Daoy (cell line): ENCODE data around the gene SRRM2. TPM values are rescaled to one million over a fixed set of nuclear protein-coding genes. Genes with fewer than 3 reads are reported as not detected.
A peak's percentile ranks its signal among the peaks of the same experiment; 100 is the strongest.

Experiments used
- DNase-seq: peaks from one replicate; pipeline ENCODE4 v3.0.0-alpha.2; 2015; ENCODE audit warnings: low read depth
- total RNA-seq: library from RNA; depleted of rRNA; stranded (reverse); fragments of >200 nt; shearing (Covaris generic); gene quantifications from 2 replicates; pipeline ENCODE4 v1.2.3, GENCODE V29; 2014

Gene SRRM2
- total RNA-seq, 1 experiment from 2014 or later: 18.3 TPM

DNA sequence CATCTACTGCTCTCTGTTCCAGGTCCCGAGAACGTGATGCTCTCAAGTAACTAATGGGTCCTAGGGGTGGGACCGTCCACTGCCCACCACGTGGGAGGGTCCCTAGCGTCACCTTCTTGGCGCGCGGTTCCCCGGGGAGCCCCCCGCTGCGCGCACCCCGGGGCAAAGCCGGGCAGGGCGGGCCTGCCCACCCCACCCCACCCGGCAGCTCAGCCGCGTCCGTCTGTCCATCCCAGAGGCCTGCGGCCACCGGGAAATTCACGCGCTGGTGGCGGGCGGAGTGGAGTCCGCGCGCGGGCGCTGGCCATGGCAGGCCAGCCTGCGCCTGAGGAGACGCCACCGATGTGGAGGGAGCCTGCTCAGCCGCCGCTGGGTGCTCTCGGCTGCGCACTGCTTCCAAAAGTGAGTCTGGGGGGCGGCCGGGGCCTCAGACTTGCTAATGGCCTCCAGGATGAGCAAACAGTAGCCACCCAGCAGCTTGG, 46.3 kb downstream of the SRRM2 start:
- no peak for DNase-seq

DNA sequence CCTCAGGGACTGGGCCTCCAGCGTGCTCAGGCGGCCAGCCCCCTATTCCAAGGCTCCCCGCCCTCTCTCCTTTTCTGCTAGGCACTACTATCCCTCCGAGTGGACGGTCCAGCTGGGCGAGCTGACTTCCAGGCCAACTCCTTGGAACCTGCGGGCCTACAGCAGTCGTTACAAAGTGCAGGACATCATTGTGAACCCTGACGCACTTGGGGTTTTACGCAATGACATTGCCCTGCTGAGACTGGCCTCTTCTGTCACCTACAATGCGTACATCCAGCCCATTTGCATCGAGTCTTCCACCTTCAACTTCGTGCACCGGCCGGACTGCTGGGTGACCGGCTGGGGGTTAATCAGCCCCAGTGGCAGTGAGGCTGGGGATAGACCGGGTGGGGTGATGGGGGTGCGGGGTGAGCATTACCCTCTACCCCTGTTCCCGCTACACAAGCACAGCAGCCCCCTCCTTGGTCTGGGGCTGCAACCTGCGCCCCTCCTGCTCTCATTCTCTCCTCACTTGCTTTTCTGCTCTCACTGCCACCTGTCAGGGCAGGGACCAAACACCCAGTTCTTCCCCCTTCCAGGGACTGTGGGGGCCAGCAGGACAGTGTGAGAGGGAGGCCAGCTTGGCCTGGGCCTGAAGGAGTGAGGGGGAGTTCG, 46.9 kb downstream of the SRRM2 start:
- DNase-seq: no peak

DNA sequence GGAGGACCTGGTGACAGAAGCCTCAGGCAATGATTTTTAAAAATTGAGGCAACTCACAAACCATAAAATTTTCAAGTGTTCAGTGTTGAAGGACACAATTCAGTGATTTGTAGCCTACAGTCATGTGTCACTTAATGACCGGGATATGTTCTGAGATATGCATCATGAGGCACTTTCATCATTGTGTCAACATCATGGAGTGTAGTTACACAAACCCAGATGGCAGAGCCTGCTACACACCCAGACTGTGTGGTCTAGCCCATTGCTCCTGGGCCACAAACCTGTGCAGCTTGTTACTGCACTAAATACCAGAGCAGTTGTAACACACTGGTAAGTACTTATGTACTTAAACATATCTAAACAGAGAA, 47.4 kb downstream of the SRRM2 start:
- DNase-seq: peak; percentile 30

DNA sequence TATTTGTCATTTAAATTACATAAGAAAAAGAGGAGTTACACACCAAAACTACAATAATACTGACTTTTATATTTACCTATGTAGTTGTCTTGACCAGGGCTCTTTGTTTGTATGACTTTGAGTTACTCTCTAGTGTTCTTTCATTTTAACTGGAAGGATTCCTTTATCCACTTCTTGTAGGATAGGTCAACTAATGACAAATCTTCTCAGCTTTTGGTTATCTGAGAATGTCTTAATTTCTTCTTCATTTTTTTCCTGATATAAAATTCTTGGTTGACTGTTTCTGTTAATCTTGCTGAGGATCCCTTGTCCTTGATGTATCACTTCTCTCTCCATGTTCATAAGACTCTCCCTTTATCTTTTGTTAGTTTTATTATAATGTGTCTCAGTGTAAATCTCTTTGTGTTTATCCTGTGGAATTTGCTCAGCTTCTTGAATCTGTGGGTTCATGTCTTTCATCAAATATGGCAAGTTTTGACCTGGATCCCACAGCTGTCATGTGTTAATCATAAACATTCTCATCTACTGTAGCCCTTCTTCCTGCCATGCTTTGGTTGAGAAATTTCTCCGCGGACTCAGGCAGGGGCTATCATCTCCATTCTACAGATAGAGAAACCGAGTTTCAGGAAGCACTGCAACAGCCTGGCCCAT, 51.2 kb downstream of the SRRM2 start:
- no peak for DNase-seq

DNA sequence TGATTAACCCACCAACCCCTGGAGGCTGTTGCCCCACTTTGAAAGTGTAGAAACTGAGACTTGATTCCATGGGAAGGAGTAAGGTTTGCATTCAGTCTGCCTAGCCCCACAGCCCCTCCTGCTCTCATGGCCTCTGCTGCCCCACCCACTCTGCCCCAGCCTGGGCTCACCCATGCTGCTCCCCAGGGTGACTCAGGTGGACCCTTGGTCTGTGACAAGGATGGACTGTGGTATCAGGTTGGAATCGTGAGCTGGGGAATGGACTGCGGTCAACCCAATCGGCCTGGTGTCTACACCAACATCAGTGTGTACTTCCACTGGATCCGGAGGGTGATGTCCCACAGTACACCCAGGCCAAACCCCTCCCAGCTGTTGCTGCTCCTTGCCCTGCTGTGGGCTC, 52.3 kb downstream of the SRRM2 start:
- no peak for DNase-seq

DNA sequence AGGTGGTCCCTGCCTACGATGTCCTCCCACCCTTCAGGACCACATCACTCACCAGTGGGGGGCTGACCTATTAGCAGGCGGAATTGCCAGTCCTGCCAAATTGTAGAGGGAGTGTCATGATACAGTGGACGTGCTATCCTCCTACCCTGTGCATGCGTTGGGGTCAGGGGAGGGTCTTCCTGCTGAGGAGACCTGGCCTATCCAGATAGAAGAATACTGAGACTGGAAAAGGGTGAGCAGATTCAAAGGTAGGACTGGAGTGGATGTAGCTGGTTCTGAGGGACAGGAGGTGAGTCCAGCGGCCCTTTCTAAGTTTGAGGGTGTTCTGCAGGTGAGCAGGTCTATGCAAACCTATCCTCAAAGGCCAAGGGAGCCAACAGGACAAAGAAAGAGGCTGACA, 53.8 kb downstream of the SRRM2 start:
- DNase-seq: no peak

DNA sequence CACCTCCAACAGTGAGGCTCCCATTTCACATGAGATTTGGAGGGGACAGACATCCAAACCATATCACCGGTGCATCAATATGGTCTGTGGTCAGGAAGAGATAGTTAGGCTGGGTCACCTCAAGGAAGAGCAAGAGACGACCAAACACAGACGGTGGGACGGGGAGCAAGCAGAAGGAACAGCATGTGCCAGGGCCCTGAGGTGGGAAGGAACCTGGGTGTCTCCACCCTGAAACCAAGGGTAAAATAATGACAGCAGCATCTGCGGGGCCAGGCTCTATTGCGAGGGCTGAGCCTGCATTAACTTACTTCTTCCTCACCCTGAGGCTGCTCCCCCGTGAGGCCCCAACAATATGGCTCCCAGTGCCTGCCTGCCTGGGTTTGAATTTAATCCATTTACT, 55.7 kb downstream of the SRRM2 start:
- DNase-seq: no peak

DNA sequence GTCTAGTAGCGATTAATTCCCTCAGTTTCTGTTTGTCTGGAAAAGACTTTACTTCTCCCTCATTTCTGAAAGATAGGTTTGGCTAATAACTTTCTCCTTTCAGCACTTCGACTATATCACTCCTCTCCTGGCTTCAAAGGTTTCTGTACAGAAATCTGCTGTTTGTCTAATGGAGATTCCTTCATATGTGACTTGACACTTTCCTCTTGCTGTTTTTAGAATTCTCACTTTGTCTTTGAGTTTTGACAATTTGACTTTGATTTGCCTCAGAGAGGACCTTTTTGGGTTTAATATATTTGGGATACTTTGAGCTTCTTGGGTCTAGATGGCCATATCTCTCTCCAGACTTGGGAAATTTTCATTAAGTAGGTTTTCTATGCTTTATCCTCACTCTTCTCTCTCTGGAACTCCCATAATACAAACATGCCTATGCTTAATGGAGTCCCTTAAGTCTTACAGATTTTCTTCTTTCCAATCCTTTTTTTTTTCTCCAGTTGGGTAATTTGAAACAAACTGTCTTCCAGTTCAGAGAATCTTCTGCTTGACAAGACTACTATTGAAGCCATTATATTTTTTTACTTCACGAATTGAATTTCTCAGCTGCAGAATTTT, 56.8 kb downstream of the SRRM2 start:
- DNase-seq: no peak

DNA sequence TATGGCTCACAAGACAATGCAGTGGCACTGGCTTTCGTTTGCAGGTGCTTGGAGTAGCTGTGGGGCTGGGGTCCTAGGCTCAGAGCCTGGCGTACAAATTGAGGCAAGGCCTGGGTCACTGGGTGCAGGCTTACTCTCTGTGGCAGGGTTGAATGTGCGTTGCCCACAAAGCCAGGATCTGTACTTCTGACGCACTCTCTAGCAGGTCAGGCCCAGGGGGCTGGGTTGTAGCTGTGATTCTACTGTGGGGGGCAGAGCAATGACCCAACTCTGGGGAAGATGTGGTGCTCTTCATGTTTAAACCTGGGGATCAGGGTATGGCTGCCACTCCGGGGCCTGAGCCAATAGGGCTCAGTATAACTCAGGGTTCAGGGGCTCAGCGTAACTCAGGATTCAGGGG, 58.2 kb downstream of the SRRM2 start:
- DNase-seq: no peak

DNA sequence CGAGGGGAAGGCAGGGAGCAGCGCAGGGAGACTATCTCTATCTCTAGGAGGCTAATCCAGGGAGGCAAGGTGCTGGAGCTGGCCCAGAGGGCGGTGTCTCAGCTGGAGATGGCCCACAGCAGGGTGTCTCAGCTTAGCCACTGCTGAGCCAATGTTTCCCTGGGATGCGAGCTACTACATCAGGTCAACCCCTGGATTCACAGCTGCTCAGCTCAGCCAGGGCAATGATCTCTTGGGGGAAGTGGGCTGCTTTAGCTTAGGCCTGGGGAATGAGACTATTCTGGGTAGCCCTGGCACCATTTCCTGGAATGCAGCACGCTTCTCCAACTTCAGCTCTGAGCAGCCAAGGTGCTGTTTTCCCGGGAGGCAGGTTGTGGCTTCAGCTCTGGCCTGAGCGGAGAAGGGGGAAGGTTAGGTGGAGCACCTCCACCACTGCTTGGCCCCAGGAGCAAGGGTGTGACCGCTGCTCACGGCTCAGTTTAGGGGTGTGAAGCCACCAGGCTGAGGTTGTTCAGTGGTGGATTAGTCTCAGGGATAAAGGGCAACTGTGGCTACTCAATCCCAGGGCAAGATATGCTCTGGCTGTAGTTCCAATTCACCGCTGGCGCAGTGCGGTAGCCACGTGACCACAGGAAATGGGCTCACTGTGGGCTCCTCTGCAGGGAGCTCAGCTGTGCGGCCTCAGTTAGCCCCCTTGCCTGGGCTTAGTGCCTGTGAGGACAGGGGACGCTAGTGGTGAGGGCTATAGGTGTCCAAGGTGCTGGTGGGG, 59.4 kb downstream of the SRRM2 start:
- DNase-seq: no peak

DNA sequence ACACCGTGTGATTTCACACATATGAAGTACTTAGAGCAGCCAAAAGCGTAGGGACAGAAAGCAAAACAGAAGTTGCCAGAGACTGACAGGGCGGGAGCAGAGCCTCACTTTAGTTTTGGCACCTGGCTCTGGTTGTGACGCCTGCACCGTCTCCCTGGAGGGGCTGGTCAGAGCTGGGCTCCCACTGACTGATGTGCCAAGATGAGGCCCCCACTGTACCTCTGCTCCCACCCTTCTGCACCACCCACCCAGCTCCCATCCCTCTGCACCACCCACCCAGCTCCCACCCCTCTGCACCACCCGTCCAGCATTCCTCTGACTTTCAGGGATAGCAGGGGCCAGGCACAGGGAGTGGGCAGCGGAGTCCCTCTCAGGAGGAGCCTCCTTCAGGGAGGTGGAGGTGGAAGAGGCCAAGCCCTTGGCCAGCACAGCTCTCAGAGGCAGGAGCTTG, 61.4 kb downstream of the SRRM2 start:
- DNase-seq: no peak

DNA sequence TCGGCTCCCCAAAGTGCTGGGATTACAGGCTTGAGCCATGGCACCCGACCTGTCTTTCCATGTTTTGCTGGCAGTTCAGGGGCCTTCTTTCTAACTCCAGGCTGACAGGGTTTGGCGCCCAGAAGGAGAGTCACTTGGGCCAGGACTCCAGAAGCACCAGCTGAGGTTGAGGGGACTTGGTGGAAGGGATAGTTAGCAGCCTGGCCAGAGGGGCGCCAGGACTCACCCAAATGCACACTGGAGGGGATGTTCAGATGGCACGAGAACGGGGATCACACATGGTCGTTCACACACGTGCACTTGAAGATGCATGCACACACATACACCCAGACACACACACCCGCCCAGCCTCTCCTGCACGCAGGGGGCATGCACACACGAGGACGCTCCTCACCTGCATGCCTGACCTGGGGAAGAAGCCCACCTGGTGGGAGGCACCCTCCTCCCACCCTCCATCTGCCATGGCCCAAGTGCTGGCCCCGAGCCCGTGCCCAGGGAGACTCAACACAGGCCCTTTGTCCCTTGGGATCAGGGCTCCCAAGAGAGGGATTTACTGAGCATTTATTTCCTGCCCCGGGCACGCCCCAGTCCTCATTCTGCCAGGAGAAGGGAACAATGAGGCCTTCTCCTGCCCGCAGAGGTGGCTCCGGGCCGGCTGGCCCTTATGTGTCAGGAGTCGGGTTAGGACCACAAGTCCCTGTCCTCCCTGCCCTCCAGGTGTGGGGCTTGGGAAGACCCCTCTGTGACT, 62.3 kb downstream of the SRRM2 start:
- DNase-seq: no peak

DNA sequence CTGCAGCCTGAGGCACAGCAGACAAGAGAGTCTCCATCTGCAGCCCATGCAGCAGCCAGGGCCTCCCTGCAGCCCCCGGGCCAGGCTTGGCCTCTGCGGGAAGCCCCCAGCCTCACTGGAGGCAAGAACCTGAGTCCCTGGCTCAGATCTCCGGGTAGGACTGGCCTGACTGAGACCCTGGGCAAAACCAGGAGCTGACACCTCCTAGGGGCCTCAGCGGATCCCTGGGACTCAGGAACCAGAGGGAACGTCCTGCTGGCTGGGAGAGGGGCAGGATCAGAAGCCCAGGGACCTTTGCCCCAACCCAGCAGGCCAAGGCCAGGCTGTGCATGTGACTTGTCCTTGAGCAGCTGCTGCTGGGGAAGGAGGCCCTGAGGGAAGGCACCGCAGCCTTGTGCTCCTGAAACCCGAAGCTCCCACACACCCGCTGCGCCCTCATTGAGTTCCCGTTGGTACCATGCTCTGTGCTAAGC, 62.9 kb downstream of the SRRM2 start:
- DNase-seq: no peak

DNA sequence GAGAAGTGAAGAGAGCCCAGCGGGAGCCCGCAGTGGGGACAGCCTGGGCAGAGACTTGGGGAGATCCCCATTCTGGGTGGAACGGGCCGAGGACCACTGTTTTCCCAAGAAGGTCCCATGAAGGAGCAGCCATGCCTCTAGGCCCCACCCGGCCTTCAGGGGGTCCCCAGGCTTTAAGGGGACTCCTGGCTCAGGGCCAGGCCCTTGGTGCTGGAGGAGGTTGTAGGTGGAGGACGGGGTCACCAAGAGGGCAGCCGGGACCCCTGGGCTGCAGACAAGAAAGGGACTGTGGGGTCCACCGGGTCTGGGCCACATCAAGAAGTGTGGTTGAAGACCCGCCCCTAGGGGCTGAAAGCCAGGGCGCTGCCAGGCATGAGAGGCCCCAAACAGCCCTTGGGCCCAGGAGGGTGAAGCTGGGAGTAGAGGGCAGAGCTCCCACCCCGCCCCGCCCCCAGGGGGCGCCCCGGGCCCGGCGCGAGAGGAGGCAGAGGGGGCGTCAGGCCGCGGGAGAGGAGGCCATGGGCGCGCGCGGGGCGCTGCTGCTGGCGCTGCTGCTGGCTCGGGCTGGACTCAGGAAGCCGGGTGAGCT, 64.4 kb downstream of the SRRM2 start, which contains the start of gene PRSS21:
Gene PRSS21 (plus strand): TSS at position 487 of the 589 bp plus-strand sequence. CDS start 32 bp downstream, at position 519.
- DNase-seq: no peak

DNA sequence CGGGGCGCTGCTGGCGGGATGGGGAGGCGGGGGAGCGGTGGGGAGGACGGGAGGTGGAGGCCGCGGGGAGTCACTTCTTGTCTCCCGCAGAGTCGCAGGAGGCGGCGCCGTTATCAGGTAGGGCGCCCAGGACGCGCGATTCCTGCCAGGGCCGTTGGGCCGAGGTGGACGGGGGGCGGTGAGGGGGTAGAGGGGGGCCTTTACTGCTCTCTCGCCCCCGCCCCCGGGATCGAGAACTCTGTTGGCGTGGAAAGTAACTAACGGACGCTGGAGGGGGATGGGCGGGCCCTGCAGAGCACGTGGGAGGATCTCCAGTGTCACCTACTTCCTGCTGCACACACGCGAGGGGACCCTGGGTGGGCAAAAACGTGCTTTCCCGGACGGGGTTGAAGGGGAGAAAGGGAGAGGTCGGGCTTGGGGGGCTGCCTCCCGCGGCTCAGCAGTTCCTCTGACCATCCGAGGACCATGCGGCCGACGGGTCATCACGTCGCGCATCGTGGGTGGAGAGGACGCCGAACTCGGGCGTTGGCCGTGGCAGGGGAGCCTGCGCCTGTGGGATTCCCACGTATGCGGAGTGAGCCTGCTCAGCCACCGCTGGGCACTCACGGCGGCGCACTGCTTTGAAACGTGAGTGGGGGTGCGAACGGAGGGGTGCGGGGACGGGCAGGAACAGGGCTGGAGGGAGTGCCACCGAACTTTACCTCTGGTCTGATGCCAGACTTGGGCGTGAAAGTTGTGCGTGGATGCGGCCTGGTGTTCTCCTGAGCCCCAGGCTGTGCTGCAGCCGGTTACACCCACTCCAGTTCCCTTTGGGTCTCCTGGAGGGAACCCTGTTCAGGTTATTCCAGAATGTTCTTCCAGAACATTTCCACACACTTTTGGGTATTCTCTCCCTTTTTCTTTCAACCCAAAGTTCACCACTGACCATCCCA, 65.2 kb downstream of the SRRM2 start:
- DNase-seq: no peak

DNA sequence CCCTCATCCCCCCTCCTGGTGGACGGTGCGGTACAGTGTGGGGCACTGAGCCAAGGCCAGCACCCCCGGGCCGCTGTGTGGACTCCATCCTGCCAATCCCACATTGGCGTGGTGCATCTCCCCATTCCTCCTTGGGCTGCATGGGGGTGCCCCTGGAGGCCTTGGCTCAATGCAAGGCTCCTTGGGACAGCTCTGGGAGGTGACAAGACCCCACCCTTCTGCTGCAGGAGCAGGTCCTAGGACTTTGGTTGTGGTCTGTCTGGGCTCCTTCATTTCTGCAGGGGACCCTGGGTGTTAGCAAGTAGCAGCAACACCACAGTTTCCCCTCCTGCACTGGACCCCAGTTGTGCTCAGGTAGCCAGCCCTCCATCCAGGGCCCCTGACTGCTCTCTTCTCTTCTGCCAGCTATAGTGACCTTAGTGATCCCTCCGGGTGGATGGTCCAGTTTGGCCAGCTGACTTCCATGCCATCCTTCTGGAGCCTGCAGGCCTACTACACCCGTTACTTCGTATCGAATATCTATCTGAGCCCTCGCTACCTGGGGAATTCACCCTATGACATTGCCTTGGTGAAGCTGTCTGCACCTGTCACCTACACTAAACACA, 65.9 kb downstream of the SRRM2 start:
- no peak for DNase-seq

DNA sequence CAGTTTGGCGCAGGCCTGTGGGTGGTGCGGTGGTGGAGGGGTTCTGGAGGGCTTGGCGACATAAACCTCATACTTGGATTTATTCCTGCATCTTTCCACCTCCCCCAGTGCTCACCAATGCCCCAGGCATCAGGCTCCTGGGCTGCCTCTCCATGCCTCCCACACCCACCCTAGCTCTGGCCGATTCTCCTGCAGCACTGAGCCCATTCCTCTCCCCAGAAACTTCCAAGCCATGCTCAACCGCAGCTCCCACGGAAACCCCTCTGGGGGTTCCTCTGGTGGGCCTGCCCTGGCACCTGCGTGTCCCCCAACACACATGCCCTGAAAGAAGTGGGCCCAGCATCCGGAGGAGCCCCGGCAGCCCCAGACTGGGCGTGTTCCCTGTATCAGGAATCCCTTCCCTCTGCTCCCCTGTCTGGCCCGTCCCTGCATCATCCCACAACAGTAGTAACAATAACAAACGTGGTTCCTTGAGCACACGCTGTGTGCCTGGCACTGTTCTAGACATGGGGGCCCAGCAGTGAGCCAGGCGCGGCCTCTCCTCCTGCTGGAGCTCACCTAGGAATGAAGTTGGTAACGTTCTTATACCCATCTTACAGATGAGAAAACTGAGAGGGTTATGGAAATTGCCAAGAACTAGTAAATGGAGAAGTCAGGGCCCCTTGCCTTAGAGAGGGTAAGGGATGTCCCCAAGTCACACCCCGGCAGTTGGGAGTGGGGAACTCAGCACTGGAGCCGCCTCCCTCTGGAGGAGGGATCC, 66.9 kb downstream of the SRRM2 start:
- DNase-seq: no peak

DNA sequence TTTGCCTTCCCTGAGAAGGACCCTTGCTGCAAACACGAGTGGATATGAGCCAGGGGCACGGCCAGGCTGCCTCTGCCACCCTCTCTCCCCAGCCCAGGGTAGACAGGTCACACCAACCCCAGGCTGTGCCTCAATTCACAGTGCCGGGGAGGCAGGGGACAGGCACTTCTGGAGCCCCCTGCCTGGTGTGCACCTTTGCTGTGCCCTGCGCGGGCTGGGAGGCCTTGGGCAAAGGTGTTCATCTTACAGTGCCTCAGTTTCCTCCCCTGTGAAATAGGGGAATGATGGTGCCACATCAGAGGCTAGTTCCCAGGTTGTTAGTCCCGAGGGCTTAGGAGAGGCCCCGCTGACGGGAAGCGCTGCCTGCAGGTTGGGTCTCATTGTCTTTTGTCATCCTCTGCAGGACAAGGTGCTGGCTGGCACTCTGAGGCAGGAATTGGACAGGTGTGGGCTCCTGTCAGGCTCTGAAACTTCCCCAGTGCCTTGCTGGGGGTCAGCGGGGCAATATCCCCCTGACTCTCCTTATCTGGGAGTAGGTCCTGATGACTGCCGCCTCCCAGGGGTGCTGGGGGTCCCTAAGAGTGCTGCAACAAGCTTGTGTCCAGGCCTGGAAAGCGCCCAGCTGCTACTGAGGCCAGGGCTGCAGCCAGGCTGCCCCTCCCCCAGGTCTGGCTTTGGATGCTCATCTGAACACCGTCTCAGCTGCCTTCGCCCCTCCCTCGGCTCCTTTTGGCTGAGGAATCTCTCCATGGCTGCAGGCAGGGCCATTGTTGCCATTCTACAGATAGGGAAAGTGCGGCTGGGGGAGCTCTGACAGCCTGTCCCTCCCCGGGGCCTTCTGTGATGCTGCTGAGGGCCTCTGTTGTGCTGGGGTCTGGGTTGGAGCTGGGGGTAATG, 67.7 kb downstream of the SRRM2 start:
- DNase-seq: no peak
